Measurements from ENCODE around the gene RPRD1B.

The RPRD1B gene

GRCh38 chr20:38057351-38057972, 23.9 kb downstream of the RPRD1B start:
- H3K4me3 ChIP-seq (ENCODE audit: low read depth, low read length), result no peak overlapping the region
- TF ChIP-seq CTCF (IDR thresholded peaks at IDR 0.05; ENCODE audit: low read depth, low read length, missing control alignments), result peak; percentile 80
- in situ Hi-C loops (cut with HindIII; ENCODE audit: low sequenced_read_pairs), result no loop called here
- DNase-seq (ENCODE audit: low read depth), result peak; percentile 47

DNA sequence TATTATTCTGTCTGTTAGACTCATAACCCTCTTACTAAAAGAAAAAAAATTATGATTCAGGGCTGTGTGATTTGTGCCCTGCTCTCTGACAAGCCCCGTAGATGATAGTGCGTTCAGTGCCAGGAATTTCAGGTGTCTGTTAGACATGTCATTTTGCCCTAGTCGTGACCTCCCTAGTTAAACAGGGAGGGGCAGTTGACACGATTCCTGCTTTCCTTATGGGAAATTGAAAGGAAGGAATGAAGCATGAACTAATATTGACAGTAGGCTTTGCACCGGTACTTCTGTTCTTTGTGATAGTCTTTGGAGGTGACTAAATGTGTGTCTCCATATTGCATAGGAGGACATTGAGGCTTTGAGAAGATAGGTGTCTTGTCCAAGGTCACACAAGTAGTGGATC, 26.3 kb downstream of the RPRD1B start:
- DNase-seq (ENCODE audit: low read depth), result no peak
- TF ChIP-seq CTCF (IDR thresholded peaks at IDR 0.05; ENCODE audit: low read depth, low read length, missing control alignments), result no peak
- in situ Hi-C loops (cut with HindIII; ENCODE audit: low sequenced_read_pairs), result no loop called here
- H3K4me3 ChIP-seq (ENCODE audit: low read depth, low read length), result no peak overlapping the region

- no peak for TF ChIP-seq CTCF (IDR thresholded peaks at IDR 0.05; ENCODE audit: low read depth, low read length, missing control alignments)
- no peak overlapping the region for H3K4me3 ChIP-seq (ENCODE audit: low read depth, low read length)
- DNase-seq (ENCODE audit: low read depth), result peak; percentile 27
- in situ Hi-C loops (cut with HindIII; ENCODE audit: low sequenced_read_pairs), result no loop called here
These were observed 27.0 kb downstream of the RPRD1B start for GRCh38 chr20:38060536-38060935.

DNA sequence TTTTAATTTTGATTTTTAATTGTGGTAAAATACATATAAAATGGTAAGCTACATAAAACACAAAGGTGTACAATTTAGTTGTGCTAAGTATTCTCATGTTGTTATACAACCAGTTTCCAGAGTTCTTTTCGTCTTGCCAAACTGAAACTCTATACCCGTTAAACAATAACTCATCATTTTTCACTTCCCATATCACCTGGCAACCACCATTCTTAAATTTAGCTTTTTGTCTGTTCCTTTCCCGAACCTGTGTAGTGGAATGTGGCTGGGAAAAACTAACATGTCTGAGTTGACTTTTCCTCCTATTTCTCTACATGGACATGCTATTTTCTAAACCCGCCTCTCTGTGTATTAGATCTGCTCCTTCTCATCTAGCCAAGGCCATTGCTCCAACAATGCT, 27.6 kb downstream of the RPRD1B start:
- in situ Hi-C loops (cut with HindIII; ENCODE audit: low sequenced_read_pairs), result no loop called here
- no peak for TF ChIP-seq CTCF (IDR thresholded peaks at IDR 0.05; ENCODE audit: low read depth, low read length, missing control alignments)
- no peak overlapping the region for H3K4me3 ChIP-seq (ENCODE audit: low read depth, low read length)
- no peak for DNase-seq (ENCODE audit: low read depth)

DNA sequence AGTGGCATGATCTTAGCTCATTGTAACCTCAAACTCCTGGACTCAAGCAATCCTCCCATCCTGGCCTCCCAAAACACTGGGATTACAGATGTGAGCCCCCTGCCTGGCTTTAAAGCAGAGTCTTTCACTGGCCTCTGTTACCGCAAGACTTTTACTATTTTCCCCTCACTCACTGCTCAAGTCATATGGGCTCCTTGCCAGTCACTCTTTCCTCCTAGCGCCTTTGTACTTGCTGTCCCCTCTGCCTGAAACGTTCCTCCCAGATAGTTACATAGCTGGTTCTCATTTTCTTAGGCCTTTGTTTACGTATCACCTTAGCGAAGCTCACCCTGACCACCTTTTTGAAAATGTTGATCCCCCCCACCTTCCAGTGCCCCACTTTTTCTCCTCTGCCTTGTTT, 29.3 kb downstream of the RPRD1B start:
- no peak for TF ChIP-seq CTCF (IDR thresholded peaks at IDR 0.05; ENCODE audit: low read depth, low read length, missing control alignments)
- in situ Hi-C loops (cut with HindIII; ENCODE audit: low sequenced_read_pairs), result no loop called here
- DNase-seq (ENCODE audit: low read depth), result no peak
- no peak overlapping the region for H3K4me3 ChIP-seq (ENCODE audit: low read depth, low read length)

GRCh38 chr20:38063911-38064530, 30.5 kb downstream of the RPRD1B start:
- in situ Hi-C loops (cut with HindIII; ENCODE audit: low sequenced_read_pairs), result no loop called here
- TF ChIP-seq CTCF (IDR thresholded peaks at IDR 0.05; ENCODE audit: low read depth, low read length, missing control alignments), result no peak
- DNase-seq (ENCODE audit: low read depth), result no peak
- no peak overlapping the region for H3K4me3 ChIP-seq (ENCODE audit: low read depth, low read length)

All from astrocyte of the cerebellum (primary cell).